Neural cell (in vitro differentiated cells): ENCODE data around the gene CLEC18A. TPM values are rescaled to one million over a fixed set of nuclear protein-coding genes. Genes with fewer than 3 reads are reported as not detected.

Experiments
- H2AFZ ChIP-seq: fragments of 200-600, 300-800 bp; sonication (generic), shearing (Covaris generic); 2 replicates; pipeline ENCODE4 v1.6.0; 2014; ENCODE audit warnings: low read depth, mild to moderate bottlenecking, antibody characterized with exemption, low read length, moderate library complexity
- H3F3A ChIP-seq: fragments of 200-600 bp; shearing (Covaris generic); 2 replicates; pipeline ENCODE4 v1.6.1; 2016; ENCODE audit warnings: mild to moderate bottlenecking, moderate library complexity, mixed read lengths, antibody characterized with exemption, low read length; ENCODE audit not compliant: insufficient read depth, poor library complexity, severe bottlenecking
- H3K27ac ChIP-seq: fragments of 200-600, 300-800 bp; sonication (generic), shearing (Covaris generic); 2 replicates; pipeline ENCODE4 v1.5.1; 2014; ENCODE audit warnings: mild to moderate bottlenecking, low read length, moderate library complexity
- H3K27me3 ChIP-seq: fragments of 300-800, 200-600 bp; sonication (generic), shearing (Covaris generic); 2 replicates; pipeline ENCODE4 v1.6.0; 2014; ENCODE audit warnings: mild to moderate bottlenecking, low read depth, low read length, moderate library complexity; ENCODE audit not compliant: insufficient read depth
- H3K36me3 ChIP-seq: fragments of 300-800, 200-600 bp; sonication (generic), shearing (Covaris generic); 2 replicates; pipeline ENCODE4 v1.5.1; 2014; ENCODE audit warnings: mild to moderate bottlenecking, antibody characterized with exemption, low read length, moderate library complexity; ENCODE audit not compliant: insufficient read depth
- H3K4me2 ChIP-seq: fragments of 300-800, 200-600 bp; sonication (generic), shearing (Covaris generic); 2 replicates; pipeline ENCODE4 v1.6.0; 2014; ENCODE audit warnings: mild to moderate bottlenecking, low read length
- H3K4me3 ChIP-seq: fragments of 300-800, 200-600 bp; sonication (generic), shearing (Covaris generic); 2 replicates; pipeline ENCODE4 v1.5.1; 2014; ENCODE audit warnings: mild to moderate bottlenecking, low read length, moderate library complexity
- H3K79me2 ChIP-seq: fragments of 200-600 bp; shearing (Covaris generic); replicated peaks from 2 replicates; pipeline ENCODE4 v1.6.0; 2014; ENCODE audit warnings: mild to moderate bottlenecking, low read length, moderate library complexity; ENCODE audit not compliant: insufficient read depth
- H3K9ac ChIP-seq: fragments of 300-800, 200-600 bp; sonication (generic), shearing (Covaris generic); 2 replicates; pipeline ENCODE4 v1.6.1; 2016; ENCODE audit warnings: mild to moderate bottlenecking, low read length, mixed read lengths
- H3K9me2 ChIP-seq: fragments of 200-600 bp; shearing (Covaris generic); 2 replicates; pipeline ENCODE4 v1.6.1; 2016; ENCODE audit warnings: mild to moderate bottlenecking, low read length, mixed read lengths; ENCODE audit not compliant: insufficient read depth
- H3K9me3 ChIP-seq: fragments of 200-600, 300-800 bp; sonication (generic), shearing (Covaris generic); 2 replicates; pipeline ENCODE4 v1.6.1; 2016; ENCODE audit warnings: mild to moderate bottlenecking, mixed run types, low read length, moderate library complexity, mixed read lengths
- H4K20me1 ChIP-seq: fragments of 200-600 bp; shearing (Covaris generic); 2 replicates; pipeline ENCODE4 v1.6.1; 2016; ENCODE audit warnings: mild to moderate bottlenecking, mixed run types; ENCODE audit not compliant: insufficient read depth
- EP300 ChIP-seq: fragments of 450-650 bp; conservative IDR thresholded peaks from 2 replicates; pipeline ENCODE4 v1.6.1; 2014; ENCODE audit warnings: antibody characterized with exemption, mild to moderate bottlenecking, moderate library complexity; ENCODE audit not compliant: poor library complexity, severe bottlenecking
- EZH2 ChIP-seq: fragments of 200-600, 300-800 bp; shearing (Covaris generic), sonication (generic); IDR thresholded peaks from 2 replicates; pipeline ENCODE4 v1.6.1; 2014; ENCODE audit warnings: antibody characterized with exemption, low read length, borderline replicate concordance, mild to moderate bottlenecking; ENCODE audit not compliant: insufficient read depth, poor library complexity, severe bottlenecking
- MXI1 ChIP-seq: fragments of 450-650 bp; conservative IDR thresholded peaks from 2 replicates; pipeline ENCODE4 v1.6.1; 2014; ENCODE audit warnings: antibody characterized with exemption, mild to moderate bottlenecking; ENCODE audit not compliant: poor library complexity, severe bottlenecking
- POLR2AphosphoS5 ChIP-seq: IDR thresholded peaks from 2 replicates; pipeline ENCODE4 v1.6.1; 2012
- RAD21 ChIP-seq: fragments of 450-650 bp; conservative IDR thresholded peaks from 2 replicates; pipeline ENCODE4 v1.6.1; 2014; ENCODE audit warnings: antibody characterized with exemption, mild to moderate bottlenecking, moderate library complexity
- REST ChIP-seq: IDR thresholded peaks from 2 replicates; pipeline ENCODE4 v1.6.1; 2012; ENCODE audit warnings: borderline replicate concordance
- SMC3 ChIP-seq: fragments of 450-650 bp; conservative IDR thresholded peaks from 2 replicates; pipeline ENCODE4 v1.6.1; 2014; ENCODE audit warnings: antibody characterized with exemption, mild to moderate bottlenecking, moderate library complexity; ENCODE audit not compliant: poor library complexity
- TAF1 ChIP-seq: IDR thresholded peaks from 2 replicates; pipeline ENCODE4 v1.6.1; 2012; ENCODE audit warnings: low read depth
- polyA plus RNA-seq: library from polyadenylated mRNA; depleted of rRNA; stranded (reverse); fragments of >200 nt; gene quantifications from 2 replicates; pipeline ENCODE4 v1.2.3, GENCODE V29; 2014
- TF ChIP-seq, protein P1 (sequence below): fragments of 450-650 bp; IDR thresholded peaks from 2 replicates; pipeline ENCODE4 v1.5.1; 2014; ENCODE audit warnings: antibody characterized with exemption, mild to moderate bottlenecking, moderate library complexity; ENCODE audit not compliant: poor library complexity, severe bottlenecking

CLEC18A gene
- polyA plus RNA-seq, 1 donor from 2014 or later = 2.0 TPM

DNA sequence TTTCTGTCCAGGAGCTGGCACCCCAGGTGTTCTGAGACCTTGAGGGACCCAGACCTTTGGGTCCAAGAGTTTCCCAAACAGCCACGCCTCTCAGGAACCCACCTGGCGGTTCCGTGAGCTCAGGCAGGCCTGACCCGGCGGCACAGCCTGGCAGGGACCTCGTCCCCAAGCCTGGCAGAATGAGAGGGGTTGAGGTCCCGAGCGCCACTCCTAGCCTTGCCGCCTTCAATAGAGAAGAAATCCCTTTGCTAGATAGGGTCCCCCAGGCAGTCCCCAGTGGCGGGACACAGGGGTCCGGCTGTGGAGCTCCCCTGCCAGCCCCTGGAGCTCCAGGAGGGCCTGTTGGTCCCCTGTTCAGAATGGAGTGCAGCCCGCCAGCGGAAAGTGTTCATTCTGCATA, 10.5 kb upstream of the CLEC18A start:
- no peaks in the 10 kb centered on the region for H3K9me3 ChIP-seq
- TF ChIP-seq REST (no peak), EZH2 (no peak), POLR2AphosphoS5 (no peak), TAF1 (no peak), RAD21 (no peak), EP300 (no peak), SMC3 (no peak), MXI1 (no peak)
- TF ChIP-seq, protein P1, sequence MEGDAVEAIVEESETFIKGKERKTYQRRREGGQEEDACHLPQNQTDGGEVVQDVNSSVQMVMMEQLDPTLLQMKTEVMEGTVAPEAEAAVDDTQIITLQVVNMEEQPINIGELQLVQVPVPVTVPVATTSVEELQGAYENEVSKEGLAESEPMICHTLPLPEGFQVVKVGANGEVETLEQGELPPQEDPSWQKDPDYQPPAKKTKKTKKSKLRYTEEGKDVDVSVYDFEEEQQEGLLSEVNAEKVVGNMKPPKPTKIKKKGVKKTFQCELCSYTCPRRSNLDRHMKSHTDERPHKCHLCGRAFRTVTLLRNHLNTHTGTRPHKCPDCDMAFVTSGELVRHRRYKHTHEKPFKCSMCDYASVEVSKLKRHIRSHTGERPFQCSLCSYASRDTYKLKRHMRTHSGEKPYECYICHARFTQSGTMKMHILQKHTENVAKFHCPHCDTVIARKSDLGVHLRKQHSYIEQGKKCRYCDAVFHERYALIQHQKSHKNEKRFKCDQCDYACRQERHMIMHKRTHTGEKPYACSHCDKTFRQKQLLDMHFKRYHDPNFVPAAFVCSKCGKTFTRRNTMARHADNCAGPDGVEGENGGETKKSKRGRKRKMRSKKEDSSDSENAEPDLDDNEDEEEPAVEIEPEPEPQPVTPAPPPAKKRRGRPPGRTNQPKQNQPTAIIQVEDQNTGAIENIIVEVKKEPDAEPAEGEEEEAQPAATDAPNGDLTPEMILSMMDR = no peak
- H2AFZ ChIP-seq = no peak overlapping the region
- no peaks in the 10 kb centered on the region for H3F3A ChIP-seq
- H3K27ac ChIP-seq = no peak overlapping the region
- H3K9ac ChIP-seq = no peak overlapping the region
- H3K27me3 ChIP-seq = no peaks in the 10 kb centered on the region
- H3K9me2 ChIP-seq = no peaks in the 10 kb centered on the region
- no peak overlapping the region for H3K4me2 ChIP-seq
- no peaks in the 10 kb centered on the region for H3K79me2 ChIP-seq
- H3K36me3 ChIP-seq = no peaks in the 10 kb centered on the region
- no peak overlapping the region for H3K4me3 ChIP-seq
- no peaks in the 10 kb centered on the region for H4K20me1 ChIP-seq

GRCh38 chr16:69941251-69942098, 9.7 kb upstream of the CLEC18A start:
- Histone ChIP-seq H3F3A (no peaks in the 10 kb centered on the region), H3K27me3 (no peaks in the 10 kb centered on the region), H3K27ac (no peak overlapping the region), H3K4me3 (no peak overlapping the region), H4K20me1 (no peaks in the 10 kb centered on the region), H3K79me2 (no peaks in the 10 kb centered on the region), H2AFZ (no peak overlapping the region), H3K9me2 (no peaks in the 10 kb centered on the region), H3K4me2 (no peak overlapping the region), H3K9ac (no peak overlapping the region), H3K36me3 (no peaks in the 10 kb centered on the region), H3K9me3 (no peaks in the 10 kb centered on the region)
- TF ChIP-seq EZH2 (no peak), REST (no peak), POLR2AphosphoS5 (no peak), MXI1 (no peak), TAF1 (no peak), RAD21 (no peak), EP300 (no peak), SMC3 (no peak)
- TF ChIP-seq, protein P1 = no peak
